ENCODE measurements around the gene BID.

BID gene

DNA sequence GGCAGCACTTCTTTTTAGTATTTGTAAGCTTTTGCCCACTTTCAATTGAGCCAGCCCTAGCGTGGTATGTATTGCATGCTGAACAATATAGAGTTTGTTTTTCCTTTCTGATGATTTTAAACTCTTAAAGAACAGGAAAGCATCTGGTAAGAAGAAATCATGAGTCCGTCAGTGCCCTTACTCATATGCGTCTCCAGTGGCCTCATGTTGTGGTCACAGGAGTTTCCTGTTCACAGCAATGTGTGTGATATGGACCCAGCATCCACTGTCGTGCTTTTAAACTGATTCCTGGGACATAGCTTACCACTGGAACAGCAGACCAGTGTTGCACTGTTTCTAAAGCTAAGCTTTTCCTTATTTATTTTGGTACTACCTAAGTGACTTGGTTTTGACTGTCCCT lies 40.1 kb downstream of the BID start:
- DNase-seq (ENCODE audit: low read depth), result no peak

- DNase-seq (ENCODE audit: low read depth), result no peak
Observed at GRCh38 chr22:17733466-17733865, 40.8 kb downstream of the BID start.

- DNase-seq (ENCODE audit: low read depth), result no peak
Observed at GRCh38 chr22:17732251-17732854, 41.9 kb downstream of the BID start.

DNA sequence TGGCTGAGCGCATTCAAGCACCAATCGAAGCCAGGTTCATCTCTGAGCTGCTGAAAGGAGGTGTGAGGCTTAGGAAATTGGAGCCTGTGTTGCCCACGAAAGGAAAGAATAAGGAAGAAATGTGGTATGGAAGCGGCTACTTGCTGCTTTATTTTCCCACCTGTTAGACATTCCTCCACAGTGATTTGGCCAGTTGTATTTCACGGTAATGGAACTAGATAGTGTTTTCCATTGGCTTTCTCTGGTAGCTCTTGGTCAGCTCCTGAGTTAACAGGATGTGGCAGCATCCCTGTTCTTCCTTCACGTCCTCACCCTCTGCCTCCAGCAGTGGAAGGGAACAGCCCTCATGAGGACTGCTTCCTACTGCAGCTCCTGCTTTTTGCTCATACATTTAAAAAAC lies 44.7 kb downstream of the BID start:
- DNase-seq (ENCODE audit: low read depth), result no peak

DNA sequence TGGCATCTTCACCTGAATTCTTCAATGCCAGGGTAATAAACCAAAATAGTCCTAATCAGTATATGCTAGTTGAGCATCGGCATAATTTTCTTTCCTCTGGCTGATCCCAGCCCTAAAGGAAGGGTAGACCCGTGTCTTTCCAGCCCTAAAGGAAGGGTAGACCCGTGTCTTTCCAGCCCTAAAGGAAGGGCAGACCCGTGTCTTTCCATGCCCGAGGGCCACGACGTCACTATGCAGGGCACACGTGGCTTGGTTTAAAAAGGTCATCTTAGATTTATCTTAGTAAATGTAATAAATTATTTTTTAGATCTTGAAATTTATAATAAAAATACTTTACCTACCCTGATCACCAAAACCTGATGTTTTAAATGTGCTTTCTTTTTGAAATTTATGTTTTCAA lies 45.5 kb downstream of the BID start:
- no peak for DNase-seq (ENCODE audit: low read depth)

- no peak for DNase-seq (ENCODE audit: low read depth)
Observed at GRCh38 chr22:17726928-17727897, 47.1 kb downstream of the BID start.

DNA sequence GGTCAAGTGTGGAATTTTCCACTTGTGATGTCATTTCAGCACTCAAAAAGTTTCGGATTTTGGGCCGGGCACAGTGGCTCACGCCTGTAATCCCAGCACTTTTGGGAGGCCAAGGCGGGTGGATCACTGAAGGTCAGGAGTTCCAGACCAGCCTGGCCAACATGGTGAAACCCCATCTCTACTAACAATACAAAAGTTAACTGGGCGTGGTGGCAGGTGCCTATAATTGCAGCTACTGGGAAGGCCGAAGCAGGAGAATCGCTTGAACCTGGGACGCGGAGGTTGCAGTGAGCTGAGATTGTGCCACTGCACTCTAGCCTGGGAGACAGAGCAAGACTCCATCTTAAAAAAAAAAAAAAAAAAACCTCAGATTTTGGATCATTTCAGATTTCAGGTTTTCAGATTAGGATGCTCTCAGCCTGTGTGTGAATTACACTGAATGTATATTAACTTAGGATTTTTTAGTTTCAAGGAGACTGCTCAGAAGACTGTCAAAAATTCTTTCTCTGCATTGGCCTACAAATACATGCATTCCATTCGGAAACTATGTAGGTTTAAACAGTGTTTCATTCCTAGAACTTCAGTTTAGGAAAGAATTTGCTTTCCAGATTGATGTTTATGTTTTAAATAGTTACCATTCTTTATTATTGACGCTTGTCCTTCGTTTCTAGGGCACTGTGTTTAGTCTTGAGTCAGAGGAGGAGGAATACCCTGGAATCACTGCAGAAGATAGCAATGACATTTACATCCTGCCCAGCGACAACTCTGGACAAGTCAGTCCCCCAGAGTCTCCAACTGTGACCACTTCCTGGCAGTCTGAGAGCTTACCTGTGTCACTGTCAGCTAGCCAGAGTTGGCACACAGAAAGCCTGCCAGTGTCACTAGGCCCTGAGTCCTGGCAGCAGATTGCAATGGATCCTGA lies 48.0 kb downstream of the BID start:
- DNase-seq (ENCODE audit: low read depth), result no peak

DNA sequence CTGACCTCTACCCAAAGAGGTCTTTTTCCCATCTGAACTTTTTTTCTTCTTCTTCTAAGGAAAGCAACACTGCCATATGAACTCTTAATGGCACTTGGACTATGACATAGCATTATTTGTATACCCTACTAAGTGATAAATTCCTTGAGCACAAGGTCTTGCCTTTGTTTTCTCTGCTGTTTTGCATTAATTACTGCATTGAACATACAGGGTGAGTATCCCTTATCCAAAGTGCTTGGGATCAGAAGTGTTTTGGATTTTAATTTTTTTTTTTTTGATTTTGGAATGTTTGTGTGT lies 48.8 kb downstream of the BID start:
- DNase-seq (ENCODE audit: low read depth), result no peak

GRCh38 chr22:17724678-17725499 lies 49.4 kb downstream of the BID start:
- DNase-seq (ENCODE audit: low read depth), result no peak

- no peak for DNase-seq (ENCODE audit: low read depth)
Observed at GRCh38 chr22:17724241-17724640, 50.0 kb downstream of the BID start.

DNA sequence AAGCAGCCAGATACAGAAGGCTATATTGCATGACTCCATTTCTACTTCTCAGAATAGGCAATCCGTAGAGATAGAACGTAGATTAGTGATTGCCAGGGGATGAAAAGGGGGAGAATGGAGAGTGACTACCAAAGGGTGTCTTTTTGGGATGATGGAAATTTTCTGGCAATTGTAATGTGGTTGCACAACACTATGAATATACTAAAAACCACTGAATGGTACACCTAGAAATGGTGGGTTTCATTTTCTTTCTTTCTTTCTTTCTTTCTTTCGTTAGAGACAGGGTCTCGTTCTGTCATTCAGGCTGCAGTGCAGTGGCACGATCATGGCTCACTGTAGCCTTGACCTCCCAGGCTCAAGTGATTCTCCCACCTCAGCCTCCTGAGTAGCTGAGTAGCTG lies 54.4 kb downstream of the BID start:
- DNase-seq (ENCODE audit: low read depth), result no peak

GRCh38 chr22:17717708-17718107 lies 56.6 kb downstream of the BID start:
- no peak for DNase-seq (ENCODE audit: low read depth)

- no peak for DNase-seq (ENCODE audit: low read depth)
Observed at GRCh38 chr22:17716529-17716928, 57.7 kb downstream of the BID start.

DNA sequence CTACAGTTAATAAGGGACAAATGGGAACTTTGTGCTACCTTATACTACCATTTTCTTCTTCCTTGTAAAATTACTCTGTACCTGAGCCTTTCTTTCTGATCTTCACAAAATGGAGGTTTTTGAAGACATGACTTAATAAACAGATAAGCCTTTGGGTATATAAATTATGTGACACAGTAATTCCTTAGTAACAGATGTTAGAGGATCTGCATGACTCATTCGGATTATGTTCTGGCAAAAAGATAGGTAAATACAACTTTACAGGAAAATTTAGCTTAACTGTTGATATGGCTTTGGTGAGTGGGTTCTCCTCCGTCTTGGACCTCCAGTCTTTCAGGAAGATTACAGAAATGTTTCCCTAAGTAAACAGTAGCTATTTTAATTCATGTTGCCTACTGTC lies 61.8 kb downstream of the BID start:
- no peak for DNase-seq (ENCODE audit: low read depth)

DNA sequence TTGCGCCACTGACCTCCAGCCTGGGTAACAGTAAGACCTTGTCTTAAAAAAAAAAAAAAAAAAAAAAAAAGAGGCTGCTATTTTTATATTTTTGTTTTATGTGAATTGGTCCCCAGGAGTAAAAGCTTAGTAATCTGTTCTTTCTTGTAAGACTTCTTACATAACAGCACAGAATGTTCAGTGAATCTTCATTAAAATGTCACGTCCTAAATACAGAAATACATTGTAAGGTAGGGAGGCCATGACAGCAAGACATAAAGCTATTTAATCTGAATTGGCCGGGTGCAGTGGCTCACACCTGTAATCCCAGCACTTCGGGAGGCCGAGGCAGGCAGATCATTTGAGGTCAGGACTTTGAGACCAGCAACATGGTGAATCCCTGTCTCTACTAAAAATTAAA lies 64.2 kb downstream of the BID start:
- no peak for DNase-seq (ENCODE audit: low read depth)

DNA sequence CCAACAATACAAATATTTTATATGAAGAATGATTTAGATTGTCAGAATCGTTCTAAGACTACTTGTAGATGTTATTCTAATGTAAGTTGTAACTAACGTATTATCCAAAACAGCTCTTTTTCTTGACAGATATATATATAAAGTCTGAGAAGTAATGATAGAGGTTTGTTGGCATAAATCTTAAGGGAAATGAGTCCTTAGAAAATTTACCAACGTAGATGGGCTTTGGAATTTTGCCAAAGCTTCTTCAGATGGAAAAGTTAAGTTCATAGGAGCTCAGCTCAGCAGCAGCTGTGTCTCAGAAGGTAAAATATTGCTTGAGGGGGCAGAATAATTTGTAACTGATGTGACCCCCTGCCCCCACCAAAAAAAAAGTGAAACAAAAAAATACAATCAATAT lies 66.7 kb downstream of the BID start:
- no peak for DNase-seq (ENCODE audit: low read depth)

GRCh38 chr22:17706947-17707346 lies 67.3 kb downstream of the BID start:
- no peak for DNase-seq (ENCODE audit: low read depth)

GRCh38 chr22:17705951-17706900 lies 68.0 kb downstream of the BID start:
- DNase-seq (ENCODE audit: low read depth), result no peak

GRCh38 chr22:17705546-17705945 lies 68.7 kb downstream of the BID start:
- DNase-seq (ENCODE audit: low read depth), result no peak

DNA sequence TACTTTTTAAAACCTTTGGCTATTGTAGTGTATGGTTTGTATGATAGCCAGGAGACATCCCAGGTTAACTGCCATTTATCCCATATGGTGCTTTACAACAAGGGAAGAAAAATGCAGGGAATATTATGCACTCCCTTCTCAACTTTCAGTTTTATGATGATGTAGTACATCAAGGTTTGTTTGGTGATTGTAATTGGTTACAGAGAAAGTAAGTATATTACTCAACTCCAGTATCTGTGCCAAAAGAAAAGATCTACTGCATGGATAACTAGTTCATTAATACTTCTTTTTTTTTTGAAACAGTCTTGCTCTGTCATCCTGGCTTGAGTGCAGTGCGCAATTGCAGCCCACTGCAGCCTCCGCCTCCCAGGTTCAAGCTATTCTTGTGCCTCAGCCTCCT lies 70.5 kb downstream of the BID start:
- DNase-seq (ENCODE audit: low read depth), result no peak

DNA sequence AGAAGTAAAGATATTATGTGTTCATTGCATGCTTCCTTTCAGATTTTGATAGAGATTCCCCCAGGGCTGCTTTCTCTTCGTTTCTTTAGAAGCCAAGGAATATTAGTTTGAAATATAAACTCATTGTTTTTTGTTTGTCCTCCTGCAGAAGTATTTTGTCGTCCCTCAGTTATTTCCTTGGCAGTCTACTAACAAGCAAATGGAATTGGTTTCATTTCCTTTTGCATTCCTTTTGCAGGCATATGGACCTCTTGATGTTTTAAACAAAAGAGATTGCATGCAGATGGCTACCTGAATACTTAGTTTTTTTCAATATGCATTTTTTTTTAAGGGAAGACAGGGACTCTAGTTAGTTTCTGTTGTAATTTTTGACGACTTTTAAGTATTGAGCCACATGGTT lies 73.5 kb downstream of the BID start:
- no peak for DNase-seq (ENCODE audit: low read depth)
